ENCODE results near the gene GPSM1.

DNA sequence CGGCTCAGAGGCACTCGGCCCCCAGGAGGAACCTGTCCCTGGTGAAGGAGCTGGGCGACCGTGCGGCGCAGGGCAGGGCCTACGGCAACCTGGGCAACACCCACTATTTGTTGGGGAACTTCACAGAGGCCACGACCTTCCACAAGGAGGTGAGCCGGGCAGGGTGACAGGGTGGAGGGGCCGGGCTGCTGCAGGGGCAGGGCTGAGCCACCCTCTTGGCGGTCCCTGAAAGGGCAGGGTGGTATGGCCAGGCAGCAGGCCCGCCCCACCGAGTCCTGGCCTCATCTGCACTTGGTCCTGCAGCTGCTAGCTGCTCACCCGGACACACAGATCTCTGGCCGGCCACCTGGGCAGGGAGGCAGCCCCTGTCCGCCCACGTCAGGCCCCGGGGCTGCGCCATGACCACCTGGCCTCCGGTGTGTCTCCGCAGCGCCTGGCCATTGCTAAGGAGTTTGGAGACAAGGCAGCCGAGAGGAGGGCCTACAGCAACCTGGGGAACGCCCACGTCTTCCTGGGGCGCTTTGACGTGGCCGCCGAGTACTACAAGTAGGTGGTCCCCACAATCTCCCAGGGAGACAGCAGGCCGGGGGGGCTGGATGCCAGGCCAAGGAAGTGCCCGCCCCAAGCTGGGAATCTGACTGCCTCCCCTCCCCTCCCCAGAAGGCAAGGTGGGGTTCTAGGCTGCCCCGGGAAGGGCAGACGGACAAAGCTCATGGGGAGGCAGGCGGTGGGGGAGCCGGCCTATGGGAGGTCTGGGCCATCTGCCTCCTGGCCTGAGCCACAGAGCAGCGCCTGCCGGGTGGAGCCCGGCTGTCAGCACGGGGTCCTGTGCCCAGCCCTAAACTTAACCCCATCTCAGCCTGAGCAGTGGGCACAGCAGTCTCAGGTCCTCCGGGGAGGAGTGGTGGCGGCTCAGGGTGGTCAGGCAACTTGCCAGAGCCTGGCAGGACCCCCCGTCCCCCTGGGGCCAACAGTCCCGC, 10.4 kb downstream of the GPSM1 start:
- TF ChIP-seq, protein P1, sequence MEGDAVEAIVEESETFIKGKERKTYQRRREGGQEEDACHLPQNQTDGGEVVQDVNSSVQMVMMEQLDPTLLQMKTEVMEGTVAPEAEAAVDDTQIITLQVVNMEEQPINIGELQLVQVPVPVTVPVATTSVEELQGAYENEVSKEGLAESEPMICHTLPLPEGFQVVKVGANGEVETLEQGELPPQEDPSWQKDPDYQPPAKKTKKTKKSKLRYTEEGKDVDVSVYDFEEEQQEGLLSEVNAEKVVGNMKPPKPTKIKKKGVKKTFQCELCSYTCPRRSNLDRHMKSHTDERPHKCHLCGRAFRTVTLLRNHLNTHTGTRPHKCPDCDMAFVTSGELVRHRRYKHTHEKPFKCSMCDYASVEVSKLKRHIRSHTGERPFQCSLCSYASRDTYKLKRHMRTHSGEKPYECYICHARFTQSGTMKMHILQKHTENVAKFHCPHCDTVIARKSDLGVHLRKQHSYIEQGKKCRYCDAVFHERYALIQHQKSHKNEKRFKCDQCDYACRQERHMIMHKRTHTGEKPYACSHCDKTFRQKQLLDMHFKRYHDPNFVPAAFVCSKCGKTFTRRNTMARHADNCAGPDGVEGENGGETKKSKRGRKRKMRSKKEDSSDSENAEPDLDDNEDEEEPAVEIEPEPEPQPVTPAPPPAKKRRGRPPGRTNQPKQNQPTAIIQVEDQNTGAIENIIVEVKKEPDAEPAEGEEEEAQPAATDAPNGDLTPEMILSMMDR (IDR thresholded peaks at IDR 0.05) = no peak
- TF ChIP-seq POLR2A (IDR thresholded peaks at IDR 0.05) = no peak
